RCC 7860 (cell line): ENCODE results near the gene SGSM1.

Source experiments
- DNase-seq: peaks from one replicate; pipeline ENCODE4 v3.0.0-alpha.2; 2015; ENCODE audit warnings: low spot score
- FAIRE-seq: peaks from 2 replicates; lab custom pipeline; 2012; peaks lifted over from hg19 to GRCh38; lab: Jason Lieb, UNC

The SGSM1 gene

DNA sequence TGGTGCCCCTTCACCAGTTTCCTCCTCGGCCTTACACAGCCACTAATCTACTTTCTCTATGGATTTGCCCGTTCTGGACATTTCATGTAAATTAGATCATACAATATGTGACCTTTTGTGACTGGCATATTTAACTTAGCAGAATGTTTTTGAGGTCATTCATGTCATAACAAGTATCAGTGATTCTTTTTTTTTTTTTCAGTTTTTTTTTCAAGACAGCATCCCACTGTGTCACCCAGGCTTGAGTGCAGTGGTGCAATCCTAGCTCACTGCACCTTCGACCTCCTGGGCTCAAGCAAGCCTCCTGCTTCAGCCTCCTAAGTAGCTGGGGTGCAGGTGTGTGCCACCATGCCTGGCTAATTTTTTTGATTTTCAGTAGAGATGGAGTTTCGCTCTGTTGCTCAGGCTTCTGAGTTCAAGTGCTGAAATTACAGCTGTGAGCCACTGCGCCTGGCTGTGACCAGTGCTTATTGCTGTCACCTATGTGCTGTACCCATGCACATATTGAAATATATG is 169.2 kb downstream of the SGSM1 start:
- FAIRE-seq (no peak), DNase-seq (no peak)

DNA sequence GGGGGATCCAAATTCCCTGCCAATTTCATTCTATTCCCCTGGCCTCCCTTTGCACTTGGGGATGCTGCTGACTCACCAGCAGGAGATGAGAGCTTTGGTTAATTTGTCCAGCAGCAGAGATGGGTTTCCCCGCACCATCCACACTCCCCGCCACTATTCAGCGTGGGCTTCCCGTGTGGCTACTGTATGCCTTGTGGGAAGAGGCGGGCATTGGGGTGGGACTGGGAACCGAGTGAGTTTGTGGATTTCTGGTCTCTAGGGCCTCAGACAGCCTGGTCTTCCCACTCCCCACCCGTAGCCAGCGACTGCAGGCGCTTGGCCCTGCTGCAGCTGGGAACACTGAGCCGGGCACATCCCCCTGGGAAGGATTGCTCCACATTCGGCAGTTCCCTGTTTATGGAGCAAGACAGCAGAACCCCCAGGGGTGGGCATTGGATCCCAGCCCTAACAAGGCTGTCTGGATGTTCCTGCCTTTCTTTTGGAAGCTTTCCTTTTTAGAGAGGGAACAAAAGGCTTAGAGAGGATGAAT is 169.9 kb downstream of the SGSM1 start:
- no peak for FAIRE-seq
- DNase-seq, result no peak

DNA sequence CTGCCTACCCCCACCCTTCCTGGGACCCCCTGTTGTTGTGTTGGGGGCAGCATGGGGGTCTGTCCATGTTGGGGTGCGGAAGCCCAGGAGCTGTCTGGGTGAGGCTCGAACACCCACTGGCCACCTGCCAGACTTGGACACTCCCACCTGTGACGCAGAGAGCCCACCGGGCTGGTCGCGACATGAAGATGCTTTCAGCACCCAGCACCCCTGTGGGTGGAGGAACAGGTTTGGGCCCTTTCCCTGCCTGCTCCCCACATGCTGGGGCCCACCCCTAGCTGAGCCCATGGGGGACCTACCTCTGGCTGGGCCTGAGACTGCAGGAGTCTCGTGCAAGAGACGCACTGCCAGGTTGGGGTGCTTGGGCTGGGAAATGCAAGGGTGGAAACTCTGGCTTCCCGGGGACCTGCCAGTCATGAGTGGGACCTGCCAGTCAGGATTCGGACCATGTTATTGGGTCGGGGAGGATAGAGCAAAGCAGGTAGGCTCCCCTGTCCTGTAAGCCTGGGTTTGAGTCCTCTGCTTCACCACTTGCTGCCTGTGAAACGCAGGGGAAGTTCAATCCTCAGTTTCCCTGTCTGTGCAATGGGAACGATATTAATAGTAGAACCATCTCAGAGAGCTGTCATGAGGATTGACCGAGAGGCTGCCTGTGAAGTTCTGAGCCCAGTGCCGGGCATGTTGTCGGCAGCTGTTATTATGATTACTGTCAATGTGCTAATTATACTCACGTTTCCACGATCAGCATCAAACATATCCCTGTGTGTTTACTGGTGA is 170.6 kb downstream of the SGSM1 start:
- no peak for DNase-seq

More for the DNA sequence above, 170.6 kb downstream of the SGSM1 start:
- no peak for FAIRE-seq
